GM23338 (cell line): ENCODE results near the gene BTNL9. TPM values are rescaled to one million over a fixed set of nuclear protein-coding genes. Genes with fewer than 3 reads are reported as not detected.

Source experiments
- ATAC-seq: fragments of 200-7000 bp; cut with Tn5 transposase; 3 replicates; pipeline ENCODE4 v1.9.1; 2020
- DNase-seq: peaks from one replicate; pipeline ENCODE4 v3.0.0-alpha.2; 2015; ENCODE audit warnings: low spot score
- H2AFZ ChIP-seq: fragments of 200-600 bp; sonication (generic); 2 replicates; pipeline ENCODE4 v1.8.0; 2016; ENCODE audit warnings: antibody characterized with exemption, mild to moderate bottlenecking, moderate library complexity
- H3F3A ChIP-seq: fragments of 200-600 bp; sonication (generic); replicated peaks from 2 replicates; pipeline ENCODE4 v1.8.0; 2017; ENCODE audit warnings: antibody characterized with exemption, mixed run types, low read depth
- H3K27ac ChIP-seq: fragments of 200-600 bp; sonication (generic); 2 replicates; pipeline ENCODE4 v1.6.1; 2016; ENCODE audit warnings: low read depth
- H3K27me3 ChIP-seq: fragments of 200-600 bp; sonication (generic); 2 replicates; pipeline ENCODE4 v1.8.0; 2016; ENCODE audit warnings: mild to moderate bottlenecking, mixed run types, moderate library complexity; ENCODE audit not compliant: insufficient read depth
- H3K36me3 ChIP-seq: fragments of 200-600 bp; sonication (generic); 2 replicates; pipeline ENCODE4 v1.8.0; 2016; ENCODE audit warnings: mild to moderate bottlenecking; ENCODE audit not compliant: insufficient read depth
- H3K4me1 ChIP-seq: fragments of 200-600 bp; sonication (generic); 2 replicates; pipeline ENCODE4 v1.8.0; 2016; ENCODE audit warnings: mild to moderate bottlenecking, moderate library complexity; ENCODE audit not compliant: insufficient read depth
- H3K4me2 ChIP-seq: fragments of 200-600 bp; sonication (generic); 2 replicates; pipeline ENCODE4 v1.7.1; 2017; ENCODE audit warnings: mixed run types
- H3K4me3 ChIP-seq: fragments of 200-600 bp; sonication (generic); 2 replicates; pipeline ENCODE4 v1.6.1; 2016; ENCODE audit warnings: mixed run types
- H3K79me2 ChIP-seq: fragments of 200-600 bp; sonication (generic); replicated peaks from 2 replicates; pipeline ENCODE4 v1.8.0; 2017; ENCODE audit warnings: mild to moderate bottlenecking; ENCODE audit not compliant: insufficient read depth
- H3K9me2 ChIP-seq: fragments of 200-600 bp; sonication (generic); 2 replicates; pipeline ENCODE4 v1.8.0; 2017; ENCODE audit not compliant: insufficient read depth
- H4K20me1 ChIP-seq: fragments of 200-600 bp; sonication (generic); replicated peaks from 2 replicates; pipeline ENCODE4 v1.8.0; 2017; ENCODE audit warnings: mild to moderate bottlenecking; ENCODE audit not compliant: insufficient read depth
- H3K27ac Mint-ChIP-seq: 2 replicates; pipeline ENCODE4 v1.8.0; 2020; ENCODE audit warnings: inconsistent platforms, mild to moderate bottlenecking, moderate library complexity, mixed read lengths
- H3K27me3 Mint-ChIP-seq: 3 replicates; pipeline ENCODE4 v1.8.0; 2022; ENCODE audit warnings: low read depth, mild to moderate bottlenecking, moderate library complexity, mixed read lengths, inconsistent platforms; ENCODE audit not compliant: insufficient read depth, poor library complexity
- H3K36me3 Mint-ChIP-seq: 3 replicates; pipeline ENCODE4 v1.8.0; 2021; ENCODE audit warnings: low read depth, mild to moderate bottlenecking, inconsistent platforms, moderate library complexity, mixed read lengths
- H3K4me1 Mint-ChIP-seq: 3 replicates; pipeline ENCODE4 v1.8.0; 2020; ENCODE audit warnings: mild to moderate bottlenecking, inconsistent platforms, mixed read lengths
- H3K4me3 Mint-ChIP-seq: 3 replicates; pipeline ENCODE4 v1.8.0; 2021; ENCODE audit warnings: moderate library complexity, mild to moderate bottlenecking, inconsistent platforms, mixed read lengths
- H3K9me3 Mint-ChIP-seq: 3 replicates; pipeline ENCODE4 v1.8.0; 2020; ENCODE audit warnings: moderate library complexity, mild to moderate bottlenecking, inconsistent platforms, mixed read lengths
- CREB1 ChIP-seq: fragments of 250-450 bp; sonication (Bioruptor Pico); IDR thresholded peaks from 2 replicates; pipeline ENCODE4 v1.5.0; 2020; ENCODE audit warnings: low read depth, mild to moderate bottlenecking, moderate library complexity
- EZH2 ChIP-seq: fragments of 200-600 bp; sonication (generic); IDR thresholded peaks from one replicate; pipeline ENCODE4 v1.8.0; 2017; ENCODE audit warnings: antibody characterized with exemption, mild to moderate bottlenecking, low read depth; ENCODE audit not compliant: unreplicated experiment
- JUNB ChIP-seq: IDR thresholded peaks from one replicate; pipeline ENCODE4 v1.6.1; 2016; ENCODE audit warnings: antibody characterized with exemption; ENCODE audit not compliant: unreplicated experiment
- NANOG ChIP-seq: IDR thresholded peaks from 2 replicates; pipeline ENCODE4 v1.6.1; 2016; ENCODE audit warnings: antibody characterized with exemption, borderline replicate concordance
- POLR2AphosphoS5 ChIP-seq: IDR thresholded peaks from 2 replicates; pipeline ENCODE4 v1.6.1; 2016; ENCODE audit warnings: antibody characterized with exemption, low read depth
- STAT1 ChIP-seq: IDR thresholded peaks from one replicate; pipeline ENCODE4 v1.6.1; 2016; ENCODE audit warnings: antibody characterized with exemption; ENCODE audit not compliant: unreplicated experiment
- polyA plus RNA-seq: library from polyadenylated mRNA; unstranded; fragments of >200 nt; fragmentation: Nextera tagmentation; extraction: Ambion mirVana; gene quantifications from 2 replicates; pipeline ENCODE4 v1.2.1, GENCODE V29; 2016
- total RNA-seq: library from RNA; depleted of rRNA; stranded (reverse); fragments of >200 nt; shearing (Covaris generic); gene quantifications from 2 replicates; pipeline ENCODE4 v1.2.3, GENCODE V29; 2014
- TF ChIP-seq, protein P1 (sequence below): IDR thresholded peaks from one replicate; pipeline ENCODE4 v1.6.1; 2018; ENCODE audit warnings: antibody characterized with exemption; ENCODE audit not compliant: unreplicated experiment
- TF ChIP-seq, protein P2 (sequence below): fragments of 250-450 bp; sonication (Bioruptor Pico); IDR thresholded peaks from 2 replicates; pipeline ENCODE4 v1.5.0; 2020; ENCODE audit warnings: mild to moderate bottlenecking, moderate library complexity
- TF ChIP-seq, protein P3 (sequence below): IDR thresholded peaks from 2 replicates; pipeline ENCODE4 v1.6.1; 2016; ENCODE audit warnings: antibody characterized with exemption

The BTNL9 gene
- total and polyA plus RNA-seq, 2 experiments from 2014 or later: 0.21 to 3.4 TPM

DNA sequence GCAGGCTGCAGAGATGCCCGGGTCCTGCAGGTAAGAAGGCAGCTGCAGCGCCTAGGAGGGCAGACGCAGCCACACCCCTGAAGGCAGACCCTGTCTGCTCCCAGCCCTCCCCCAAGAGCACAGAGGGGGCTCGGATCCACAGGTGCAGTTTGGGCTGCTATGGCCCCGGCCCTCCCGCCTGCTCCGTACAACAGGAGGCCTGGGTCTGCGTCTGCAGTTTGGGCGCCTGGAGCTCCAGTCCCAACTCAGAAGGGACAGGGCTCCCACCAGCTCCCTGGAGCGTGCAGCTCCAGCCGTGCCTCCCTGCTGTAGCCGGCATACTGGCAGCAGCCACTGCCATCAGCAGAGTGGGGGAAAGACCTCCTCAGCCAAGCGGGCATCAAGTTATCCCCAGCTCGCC lies 30.5 kb downstream of the BTNL9 start:
- Mint-ChIP-seq H3K27ac (no peak overlapping the region), H3K4me1 (peaks cover 11% of the 10 kb centered on the region), H3K36me3 (no peaks in the 10 kb centered on the region), H3K4me3 (no peak overlapping the region), H3K27me3 (peaks cover 14% of the 10 kb centered on the region), H3K9me3 (peaks cover 11% of the 10 kb centered on the region; the same call in 2 of the 3 replicates)
- no peaks in the 10 kb centered on the region for H3F3A ChIP-seq
- no peaks in the 10 kb centered on the region for H3K4me1 ChIP-seq
- H3K4me3 ChIP-seq: peak overlapping the region; percentile 63
- peak; percentile 62 for ATAC-seq
- H2AFZ ChIP-seq: peak overlapping the region; percentile 95
- H3K27me3 ChIP-seq: peaks cover 31% of the 10 kb centered on the region
- H3K79me2 ChIP-seq: no peaks in the 10 kb centered on the region
- H3K36me3 ChIP-seq: no peaks in the 10 kb centered on the region
- no peak overlapping the region for H3K27ac ChIP-seq
- H4K20me1 ChIP-seq: no peaks in the 10 kb centered on the region
- H3K9me2 ChIP-seq: no peaks in the 10 kb centered on the region
- H3K4me2 ChIP-seq: peak overlapping the region; percentile 84
- TF ChIP-seq, protein P1, sequence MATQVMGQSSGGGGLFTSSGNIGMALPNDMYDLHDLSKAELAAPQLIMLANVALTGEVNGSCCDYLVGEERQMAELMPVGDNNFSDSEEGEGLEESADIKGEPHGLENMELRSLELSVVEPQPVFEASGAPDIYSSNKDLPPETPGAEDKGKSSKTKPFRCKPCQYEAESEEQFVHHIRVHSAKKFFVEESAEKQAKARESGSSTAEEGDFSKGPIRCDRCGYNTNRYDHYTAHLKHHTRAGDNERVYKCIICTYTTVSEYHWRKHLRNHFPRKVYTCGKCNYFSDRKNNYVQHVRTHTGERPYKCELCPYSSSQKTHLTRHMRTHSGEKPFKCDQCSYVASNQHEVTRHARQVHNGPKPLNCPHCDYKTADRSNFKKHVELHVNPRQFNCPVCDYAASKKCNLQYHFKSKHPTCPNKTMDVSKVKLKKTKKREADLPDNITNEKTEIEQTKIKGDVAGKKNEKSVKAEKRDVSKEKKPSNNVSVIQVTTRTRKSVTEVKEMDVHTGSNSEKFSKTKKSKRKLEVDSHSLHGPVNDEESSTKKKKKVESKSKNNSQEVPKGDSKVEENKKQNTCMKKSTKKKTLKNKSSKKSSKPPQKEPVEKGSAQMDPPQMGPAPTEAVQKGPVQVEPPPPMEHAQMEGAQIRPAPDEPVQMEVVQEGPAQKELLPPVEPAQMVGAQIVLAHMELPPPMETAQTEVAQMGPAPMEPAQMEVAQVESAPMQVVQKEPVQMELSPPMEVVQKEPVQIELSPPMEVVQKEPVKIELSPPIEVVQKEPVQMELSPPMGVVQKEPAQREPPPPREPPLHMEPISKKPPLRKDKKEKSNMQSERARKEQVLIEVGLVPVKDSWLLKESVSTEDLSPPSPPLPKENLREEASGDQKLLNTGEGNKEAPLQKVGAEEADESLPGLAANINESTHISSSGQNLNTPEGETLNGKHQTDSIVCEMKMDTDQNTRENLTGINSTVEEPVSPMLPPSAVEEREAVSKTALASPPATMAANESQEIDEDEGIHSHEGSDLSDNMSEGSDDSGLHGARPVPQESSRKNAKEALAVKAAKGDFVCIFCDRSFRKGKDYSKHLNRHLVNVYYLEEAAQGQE: no peak
- no peak for TF ChIP-seq POLR2AphosphoS5
- no peak for TF ChIP-seq NANOG
- TF ChIP-seq, protein P2, sequence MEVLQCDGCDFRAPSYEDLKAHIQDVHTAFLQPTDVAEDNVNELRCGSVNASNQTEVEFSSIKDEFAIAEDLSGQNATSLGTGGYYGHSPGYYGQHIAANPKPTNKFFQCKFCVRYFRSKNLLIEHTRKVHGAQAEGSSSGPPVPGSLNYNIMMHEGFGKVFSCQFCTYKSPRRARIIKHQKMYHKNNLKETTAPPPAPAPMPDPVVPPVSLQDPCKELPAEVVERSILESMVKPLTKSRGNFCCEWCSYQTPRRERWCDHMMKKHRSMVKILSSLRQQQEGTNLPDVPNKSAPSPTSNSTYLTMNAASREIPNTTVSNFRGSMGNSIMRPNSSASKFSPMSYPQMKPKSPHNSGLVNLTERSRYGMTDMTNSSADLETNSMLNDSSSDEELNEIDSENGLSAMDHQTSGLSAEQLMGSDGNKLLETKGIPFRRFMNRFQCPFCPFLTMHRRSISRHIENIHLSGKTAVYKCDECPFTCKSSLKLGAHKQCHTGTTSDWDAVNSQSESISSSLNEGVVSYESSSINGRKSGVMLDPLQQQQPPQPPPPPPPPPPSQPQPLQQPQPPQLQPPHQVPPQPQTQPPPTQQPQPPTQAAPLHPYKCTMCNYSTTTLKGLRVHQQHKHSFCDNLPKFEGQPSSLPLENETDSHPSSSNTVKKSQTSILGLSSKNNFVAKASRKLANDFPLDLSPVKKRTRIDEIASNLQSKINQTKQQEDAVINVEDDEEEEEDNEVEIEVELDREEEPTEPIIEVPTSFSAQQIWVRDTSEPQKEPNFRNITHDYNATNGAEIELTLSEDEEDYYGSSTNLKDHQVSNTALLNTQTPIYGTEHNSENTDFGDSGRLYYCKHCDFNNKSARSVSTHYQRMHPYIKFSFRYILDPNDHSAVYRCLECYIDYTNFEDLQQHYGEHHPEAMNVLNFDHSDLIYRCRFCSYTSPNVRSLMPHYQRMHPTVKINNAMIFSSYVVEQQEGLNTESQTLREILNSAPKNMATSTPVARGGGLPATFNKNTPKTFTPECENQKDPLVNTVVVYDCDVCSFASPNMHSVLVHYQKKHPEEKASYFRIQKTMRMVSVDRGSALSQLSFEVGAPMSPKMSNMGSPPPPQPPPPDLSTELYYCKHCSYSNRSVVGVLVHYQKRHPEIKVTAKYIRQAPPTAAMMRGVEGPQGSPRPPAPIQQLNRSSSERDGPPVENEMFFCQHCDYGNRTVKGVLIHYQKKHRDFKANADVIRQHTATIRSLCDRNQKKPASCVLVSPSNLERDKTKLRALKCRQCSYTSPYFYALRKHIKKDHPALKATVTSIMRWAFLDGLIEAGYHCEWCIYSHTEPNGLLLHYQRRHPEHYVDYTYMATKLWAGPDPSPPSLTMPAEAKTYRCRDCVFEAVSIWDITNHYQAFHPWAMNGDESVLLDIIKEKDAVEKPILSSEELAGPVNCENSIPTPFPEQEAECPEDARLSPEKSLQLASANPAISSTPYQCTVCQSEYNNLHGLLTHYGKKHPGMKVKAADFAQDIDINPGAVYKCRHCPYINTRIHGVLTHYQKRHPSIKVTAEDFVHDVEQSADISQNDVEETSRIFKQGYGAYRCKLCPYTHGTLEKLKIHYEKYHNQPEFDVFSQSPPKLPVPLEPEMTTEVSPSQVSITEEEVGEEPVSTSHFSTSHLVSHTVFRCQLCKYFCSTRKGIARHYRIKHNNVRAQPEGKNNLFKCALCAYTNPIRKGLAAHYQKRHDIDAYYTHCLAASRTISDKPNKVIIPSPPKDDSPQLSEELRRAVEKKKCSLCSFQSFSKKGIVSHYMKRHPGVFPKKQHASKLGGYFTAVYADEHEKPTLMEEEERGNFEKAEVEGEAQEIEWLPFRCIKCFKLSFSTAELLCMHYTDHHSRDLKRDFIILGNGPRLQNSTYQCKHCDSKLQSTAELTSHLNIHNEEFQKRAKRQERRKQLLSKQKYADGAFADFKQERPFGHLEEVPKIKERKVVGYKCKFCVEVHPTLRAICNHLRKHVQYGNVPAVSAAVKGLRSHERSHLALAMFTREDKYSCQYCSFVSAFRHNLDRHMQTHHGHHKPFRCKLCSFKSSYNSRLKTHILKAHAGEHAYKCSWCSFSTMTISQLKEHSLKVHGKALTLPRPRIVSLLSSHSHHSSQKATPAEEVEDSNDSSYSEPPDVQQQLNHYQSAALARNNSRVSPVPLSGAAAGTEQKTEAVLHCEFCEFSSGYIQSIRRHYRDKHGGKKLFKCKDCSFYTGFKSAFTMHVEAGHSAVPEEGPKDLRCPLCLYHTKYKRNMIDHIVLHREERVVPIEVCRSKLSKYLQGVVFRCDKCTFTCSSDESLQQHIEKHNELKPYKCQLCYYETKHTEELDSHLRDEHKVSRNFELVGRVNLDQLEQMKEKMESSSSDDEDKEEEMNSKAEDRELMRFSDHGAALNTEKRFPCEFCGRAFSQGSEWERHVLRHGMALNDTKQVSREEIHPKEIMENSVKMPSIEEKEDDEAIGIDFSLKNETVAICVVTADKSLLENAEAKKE (CRISPR knock-in tag): no peak
- TF ChIP-seq, protein P3, sequence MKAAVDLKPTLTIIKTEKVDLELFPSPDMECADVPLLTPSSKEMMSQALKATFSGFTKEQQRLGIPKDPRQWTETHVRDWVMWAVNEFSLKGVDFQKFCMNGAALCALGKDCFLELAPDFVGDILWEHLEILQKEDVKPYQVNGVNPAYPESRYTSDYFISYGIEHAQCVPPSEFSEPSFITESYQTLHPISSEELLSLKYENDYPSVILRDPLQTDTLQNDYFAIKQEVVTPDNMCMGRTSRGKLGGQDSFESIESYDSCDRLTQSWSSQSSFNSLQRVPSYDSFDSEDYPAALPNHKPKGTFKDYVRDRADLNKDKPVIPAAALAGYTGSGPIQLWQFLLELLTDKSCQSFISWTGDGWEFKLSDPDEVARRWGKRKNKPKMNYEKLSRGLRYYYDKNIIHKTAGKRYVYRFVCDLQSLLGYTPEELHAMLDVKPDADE: no peak
- TF ChIP-seq JUNB: no peak
- TF ChIP-seq EZH2: no peak
- no peak for TF ChIP-seq STAT1
- no peak for TF ChIP-seq CREB1
- peak; percentile 24 for DNase-seq
